ENCODE results near the gene HP1BP3.

Gene HP1BP3

GRCh38 chr1:20770314-20771087 lies 16.6 kb downstream of the HP1BP3 start:
- DNase-seq, result no peak

GRCh38 chr1:20767271-20767670 lies 19.8 kb downstream of the HP1BP3 start:
- DNase-seq, result no peak

- no peak for DNase-seq
Observed at GRCh38 chr1:20763417-20763816, 23.7 kb downstream of the HP1BP3 start.

GRCh38 chr1:20760322-20760721 lies 26.8 kb downstream of the HP1BP3 start:
- no peak for DNase-seq

GRCh38 chr1:20753589-20753988 lies 33.5 kb downstream of the HP1BP3 start:
- DNase-seq, result no peak

- DNase-seq, result no peak
Observed at GRCh38 chr1:20751462-20751990, 35.6 kb downstream of the HP1BP3 start.

GRCh38 chr1:20742671-20743070 lies 44.4 kb downstream of the HP1BP3 start:
- no peak for DNase-seq

GRCh38 chr1:20740781-20741180 lies 46.3 kb downstream of the HP1BP3 start:
- DNase-seq, result no peak

GRCh38 chr1:20739225-20739624 lies 47.9 kb downstream of the HP1BP3 start:
- DNase-seq, result no peak

- DNase-seq, result peak in 3 of 56 donors; percentile 8 to 47 (median 17)
Observed at GRCh38 chr1:20735581-20736111, 51.5 kb downstream of the HP1BP3 start.

GRCh38 chr1:20733360-20733975 lies 53.6 kb downstream of the HP1BP3 start:
- peak in 1 of 56 donors; percentile 12 for DNase-seq

- peak in 38 of 56 donors; percentile 19 to 78 (median 51) for DNase-seq
Observed at GRCh38 chr1:20732588-20733359, 54.3 kb downstream of the HP1BP3 start, which contains the start of gene SH2D5. SH2D5 (minus strand) TSS chr1:20732703; CDS start chr1:20728044, 4,659 bp downstream.

GRCh38 chr1:20732071-20732587 lies 55.0 kb downstream of the HP1BP3 start:
- DNase-seq, result peak in 33 of 56 donors; percentile 14 to 71 (median 49)

GRCh38 chr1:20731057-20731991 lies 55.8 kb downstream of the HP1BP3 start:
- DNase-seq, result no peak

GRCh38 chr1:20730690-20731056 lies 56.4 kb downstream of the HP1BP3 start:
- DNase-seq, result no peak

- no peak for DNase-seq
Observed at GRCh38 chr1:20729990-20730689, 57.0 kb downstream of the HP1BP3 start.

- DNase-seq, result no peak
Observed at GRCh38 chr1:20729155-20729931, 57.8 kb downstream of the HP1BP3 start.

GRCh38 chr1:20728371-20729154 lies 58.5 kb downstream of the HP1BP3 start:
- no peak for DNase-seq
